GM23338 (cell line): ENCODE data around the gene DPF1. TPM values are rescaled to one million over a fixed set of nuclear protein-coding genes. Genes with fewer than 3 reads are reported as not detected.
"Not testable (repeated sequence)": the region's sequence is repeated elsewhere in the genome, so short reads cannot be mapped to it uniquely, and the experiment has no call there.

Source experiments
- ATAC-seq: fragments of 200-7000 bp; cut with Tn5 transposase; 3 replicates; pipeline ENCODE4 v1.9.1; 2020
- DNase-seq: peaks from one replicate; pipeline ENCODE4 v3.0.0-alpha.2; 2015; ENCODE audit warnings: low spot score
- H2AFZ ChIP-seq: fragments of 200-600 bp; sonication (generic); 2 replicates; pipeline ENCODE4 v1.8.0; 2016; ENCODE audit warnings: antibody characterized with exemption, mild to moderate bottlenecking, moderate library complexity
- H3F3A ChIP-seq: fragments of 200-600 bp; sonication (generic); replicated peaks from 2 replicates; pipeline ENCODE4 v1.8.0; 2017; ENCODE audit warnings: antibody characterized with exemption, mixed run types, low read depth
- H3K27ac ChIP-seq: fragments of 200-600 bp; sonication (generic); 2 replicates; pipeline ENCODE4 v1.6.1; 2016; ENCODE audit warnings: low read depth
- H3K27me3 ChIP-seq: fragments of 200-600 bp; sonication (generic); 2 replicates; pipeline ENCODE4 v1.8.0; 2016; ENCODE audit warnings: mild to moderate bottlenecking, mixed run types, moderate library complexity; ENCODE audit not compliant: insufficient read depth
- H3K36me3 ChIP-seq: fragments of 200-600 bp; sonication (generic); 2 replicates; pipeline ENCODE4 v1.8.0; 2016; ENCODE audit warnings: mild to moderate bottlenecking; ENCODE audit not compliant: insufficient read depth
- H3K4me1 ChIP-seq: fragments of 200-600 bp; sonication (generic); 2 replicates; pipeline ENCODE4 v1.8.0; 2016; ENCODE audit warnings: mild to moderate bottlenecking, moderate library complexity; ENCODE audit not compliant: insufficient read depth
- H3K4me2 ChIP-seq: fragments of 200-600 bp; sonication (generic); 2 replicates; pipeline ENCODE4 v1.7.1; 2017; ENCODE audit warnings: mixed run types
- H3K4me3 ChIP-seq: fragments of 200-600 bp; sonication (generic); 2 replicates; pipeline ENCODE4 v1.6.1; 2016; ENCODE audit warnings: mixed run types
- H3K79me2 ChIP-seq: fragments of 200-600 bp; sonication (generic); replicated peaks from 2 replicates; pipeline ENCODE4 v1.8.0; 2017; ENCODE audit warnings: mild to moderate bottlenecking; ENCODE audit not compliant: insufficient read depth
- H3K9me2 ChIP-seq: fragments of 200-600 bp; sonication (generic); 2 replicates; pipeline ENCODE4 v1.8.0; 2017; ENCODE audit not compliant: insufficient read depth
- H4K20me1 ChIP-seq: fragments of 200-600 bp; sonication (generic); replicated peaks from 2 replicates; pipeline ENCODE4 v1.8.0; 2017; ENCODE audit warnings: mild to moderate bottlenecking; ENCODE audit not compliant: insufficient read depth
- H3K27ac Mint-ChIP-seq: 2 replicates; pipeline ENCODE4 v1.8.0; 2020; ENCODE audit warnings: inconsistent platforms, mild to moderate bottlenecking, moderate library complexity, mixed read lengths
- H3K27me3 Mint-ChIP-seq: 3 replicates; pipeline ENCODE4 v1.8.0; 2022; ENCODE audit warnings: low read depth, mild to moderate bottlenecking, moderate library complexity, mixed read lengths, inconsistent platforms; ENCODE audit not compliant: insufficient read depth, poor library complexity
- H3K36me3 Mint-ChIP-seq: 3 replicates; pipeline ENCODE4 v1.8.0; 2021; ENCODE audit warnings: low read depth, mild to moderate bottlenecking, inconsistent platforms, moderate library complexity, mixed read lengths
- H3K4me1 Mint-ChIP-seq: 3 replicates; pipeline ENCODE4 v1.8.0; 2020; ENCODE audit warnings: mild to moderate bottlenecking, inconsistent platforms, mixed read lengths
- H3K4me3 Mint-ChIP-seq: 3 replicates; pipeline ENCODE4 v1.8.0; 2021; ENCODE audit warnings: moderate library complexity, mild to moderate bottlenecking, inconsistent platforms, mixed read lengths
- H3K9me3 Mint-ChIP-seq: 3 replicates; pipeline ENCODE4 v1.8.0; 2020; ENCODE audit warnings: moderate library complexity, mild to moderate bottlenecking, inconsistent platforms, mixed read lengths
- ZNF462 ChIP-seq: fragments of 250-450 bp; sonication (Bioruptor Pico); IDR thresholded peaks from 2 replicates; pipeline ENCODE4 v1.5.0; 2020; ENCODE audit warnings: mild to moderate bottlenecking, moderate library complexity
- polyA plus RNA-seq: library from polyadenylated mRNA; unstranded; fragments of >200 nt; fragmentation: Nextera tagmentation; extraction: Ambion mirVana; gene quantifications from 2 replicates; pipeline ENCODE4 v1.2.1, GENCODE V29; 2016
- total RNA-seq: library from RNA; depleted of rRNA; stranded (reverse); fragments of >200 nt; shearing (Covaris generic); gene quantifications from 2 replicates; pipeline ENCODE4 v1.2.3, GENCODE V29; 2014

Gene DPF1
- total and polyA plus RNA-seq, 2 experiments from 2014 or later = 8.3 to 11.7 TPM

- TF ChIP-seq ZNF462 = no peak
These were observed 39.9 kb upstream of the DPF1 start (continued) for GRCh38 chr19:38263689-38264485.

DNA sequence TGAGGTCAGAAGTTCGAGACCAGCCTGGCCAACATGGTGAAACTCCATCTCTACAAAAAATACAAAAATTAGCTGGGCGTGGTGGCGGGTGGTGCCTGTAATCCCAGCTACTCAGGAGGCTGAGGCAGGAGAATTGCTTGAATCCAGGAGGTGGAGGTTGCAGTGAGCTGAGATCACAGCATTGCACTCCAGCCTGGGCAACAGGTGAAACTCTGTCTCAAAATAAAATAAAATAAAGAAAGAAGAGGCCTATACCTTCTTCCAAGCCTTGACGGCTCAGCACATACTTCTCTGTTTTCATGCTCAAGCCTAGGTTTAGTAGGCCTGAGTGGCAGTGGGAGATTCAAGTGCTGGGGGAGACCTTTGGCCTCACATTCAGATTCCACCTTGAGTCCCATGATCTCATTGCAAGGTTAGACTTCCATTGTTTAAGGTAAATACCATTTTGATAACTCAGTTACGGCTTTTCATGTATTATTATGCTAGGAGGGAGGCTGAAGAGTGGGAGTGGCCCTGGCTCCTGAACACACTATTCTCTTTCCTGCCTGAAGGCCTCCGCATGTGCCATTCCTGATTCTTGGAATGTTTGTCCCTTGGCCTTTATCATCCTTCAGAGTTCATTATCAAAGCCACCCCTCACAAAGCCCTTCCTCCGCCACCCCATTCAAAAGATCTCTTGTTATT lies 38.7 kb upstream of the DPF1 start:
- DNase-seq = peak; percentile 72
- Histone ChIP-seq H3F3A (peaks cover 22% of the 10 kb centered on the region), H3K4me2 (peak overlapping the region; percentile 93), H3K9me2 (no peaks in the 10 kb centered on the region), H3K4me1 (peaks cover 41% of the 10 kb centered on the region), H3K79me2 (peaks cover 29% of the 10 kb centered on the region), H4K20me1 (peaks cover 26% of the 10 kb centered on the region), H2AFZ (no peak overlapping the region), H3K4me3 (no peak overlapping the region), H3K36me3 (no peaks in the 10 kb centered on the region), H3K27me3 (no peaks in the 10 kb centered on the region), H3K27ac (peak overlapping the region; percentile 100)
- Mint-ChIP-seq H3K27me3 (peaks cover 20% of the 10 kb centered on the region), H3K4me3 (peak overlapping the region; percentile 22; the same call in 1 of the 3 replicates), H3K9me3 (no peaks in the 10 kb centered on the region), H3K27ac (peak overlapping the region; percentile 71), H3K4me1 (peaks cover 38% of the 10 kb centered on the region), H3K36me3 (no peaks in the 10 kb centered on the region; the same call in 2 of the 3 replicates)
- no peak for ATAC-seq
- no peak for TF ChIP-seq ZNF462

DNA sequence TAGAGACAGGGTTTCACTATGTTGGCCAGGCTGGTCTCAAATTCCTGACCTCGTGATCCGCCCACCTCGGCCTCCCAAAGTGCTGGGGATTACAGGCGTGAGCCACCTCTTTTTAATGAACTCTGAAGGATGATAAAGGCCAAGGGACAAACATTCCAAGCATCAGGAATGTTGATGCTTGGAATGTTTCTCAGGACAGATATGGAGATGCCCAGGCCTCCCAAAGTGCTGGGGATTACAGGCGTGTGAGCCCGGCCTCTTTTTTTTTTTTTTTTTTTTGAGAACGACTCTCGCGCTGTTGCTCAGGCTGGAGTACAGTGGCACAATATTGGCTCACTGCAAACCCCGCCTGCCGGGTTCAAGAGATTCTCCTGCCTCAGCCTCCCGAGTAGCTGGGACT lies 37.9 kb upstream of the DPF1 start:
- Histone ChIP-seq H3K27ac (peak overlapping the region; percentile 100; the same call in 1 of the 2 replicates), H3F3A (peaks cover 21% of the 10 kb centered on the region), H4K20me1 (peaks cover 18% of the 10 kb centered on the region), H3K4me1 (peaks cover 36% of the 10 kb centered on the region), H3K79me2 (peaks cover 21% of the 10 kb centered on the region)
- H3K4me3 Mint-ChIP-seq, H3K9me2 ChIP-seq, H3K4me2 ChIP-seq, H3K36me3 Mint-ChIP-seq, H3K36me3 ChIP-seq, ATAC-seq, H3K4me3 ChIP-seq, H3K27me3 ChIP-seq, H3K9me3 Mint-ChIP-seq, H3K27ac Mint-ChIP-seq, H2AFZ ChIP-seq: not testable (repeated sequence)
- peak; percentile 73 for DNase-seq
- peaks cover 30% of the 10 kb centered on the region for H3K4me1 Mint-ChIP-seq
- peaks cover 17% of the 10 kb centered on the region for H3K27me3 Mint-ChIP-seq
